Astrocyte (in vitro differentiated cells and primary cell): ENCODE data around the gene HSD17B2.

ENCODE experiments used
- CTCF ChIP-seq: IDR thresholded peaks from 2 replicates; pipeline ENCODE4 v1.5.1; 2011; ENCODE audit warnings: low read depth, mild to moderate bottlenecking, inconsistent platforms, low read length, moderate library complexity; ENCODE audit not compliant: insufficient read depth
- EZH2 ChIP-seq: IDR thresholded peaks from 2 replicates; pipeline ENCODE4 v1.6.1; 2012; ENCODE audit warnings: mild to moderate bottlenecking, low read length, inconsistent platforms; ENCODE audit not compliant: insufficient read depth

- TF ChIP-seq CTCF = no peak
- TF ChIP-seq EZH2 = no peak
These were observed 27.6 kb downstream of the HSD17B2 start for GRCh38 chr16:82062645-82063058.
